CD4-positive, alpha-beta T cell treated with Interleukin-17A for 4 hours (primary cell): ENCODE results near the gene CEP131.

Experiments
- DNase-seq: peaks from one replicate; pipeline ENCODE4 v3.0.0-alpha.2; 2020; ENCODE audit warnings: mixed read lengths

The CEP131 gene

GRCh38 chr17:81222906-81223761 is at the start of gene CEP131:
Gene CEP131, minus strand, starts transcription at chr17:81222965. Its CDS starts 2,909 bp downstream, at chr17:81220056.
- DNase-seq = peak; percentile 100

- DNase-seq = no peak
These were observed 48.5 kb upstream of the CEP131 start for GRCh38 chr17:81271226-81271625.

GRCh38 chr17:81270279-81270678 is 47.5 kb upstream of the CEP131 start:
- DNase-seq = no peak

GRCh38 chr17:81267390-81268067 is 44.8 kb upstream of the CEP131 start:
- no peak for DNase-seq

GRCh38 chr17:81265576-81265975 is 42.8 kb upstream of the CEP131 start:
- DNase-seq = no peak

- DNase-seq = no peak
These were observed 41.9 kb upstream of the CEP131 start for GRCh38 chr17:81264640-81265039.

- DNase-seq = no peak
These were observed 40.8 kb upstream of the CEP131 start for GRCh38 chr17:81263371-81264181.

GRCh38 chr17:81261582-81262336 is 39.0 kb upstream of the CEP131 start:
- no peak for DNase-seq

GRCh38 chr17:81261096-81261495 is 38.3 kb upstream of the CEP131 start:
- no peak for DNase-seq

- no peak for DNase-seq
These were observed 37.9 kb upstream of the CEP131 start for GRCh38 chr17:81260641-81261040.

- no peak for DNase-seq
These were observed 37.4 kb upstream of the CEP131 start for GRCh38 chr17:81260171-81260570.

- DNase-seq = no peak
These were observed 36.4 kb upstream of the CEP131 start for GRCh38 chr17:81259058-81259605.

- DNase-seq = no peak
These were observed 35.5 kb upstream of the CEP131 start for GRCh38 chr17:81258292-81258691.

GRCh38 chr17:81257533-81257932 is 34.8 kb upstream of the CEP131 start:
- no peak for DNase-seq

GRCh38 chr17:81256616-81257015 is 33.9 kb upstream of the CEP131 start:
- DNase-seq = no peak

- DNase-seq = no peak
These were observed 32.4 kb upstream of the CEP131 start for GRCh38 chr17:81254955-81255717.

GRCh38 chr17:81253358-81254131 is 30.8 kb upstream of the CEP131 start:
- DNase-seq = peak; percentile 73

- DNase-seq = no peak
These were observed 30.2 kb upstream of the CEP131 start for GRCh38 chr17:81252987-81253329.

GRCh38 chr17:81252326-81252986 is 29.7 kb upstream of the CEP131 start:
- no peak for DNase-seq

- no peak for DNase-seq
These were observed 29.0 kb upstream of the CEP131 start for GRCh38 chr17:81251709-81252301.
